Activated naive CD8-positive, alpha-beta T cell (primary cell): ENCODE results near the gene TPD52L1.

Source experiments
- H3K27ac Mint-ChIP-seq: one replicate; pipeline ENCODE4 v1.8.0; 2021; ENCODE audit warnings: mixed read lengths
- H3K27me3 Mint-ChIP-seq: one replicate; pipeline ENCODE4 v1.8.0; 2021; ENCODE audit warnings: mixed read lengths
- H3K36me3 Mint-ChIP-seq: one replicate; pipeline ENCODE4 v1.8.0; 2021; ENCODE audit warnings: mixed read lengths
- H3K4me1 Mint-ChIP-seq: one replicate; pipeline ENCODE4 v1.8.0; 2021; ENCODE audit warnings: low read depth, mixed read lengths
- H3K4me3 Mint-ChIP-seq: one replicate; pipeline ENCODE4 v1.8.0; 2021; ENCODE audit warnings: mild to moderate bottlenecking, mixed read lengths
- H3K9me3 Mint-ChIP-seq: one replicate; pipeline ENCODE4 v1.8.0; 2021; ENCODE audit warnings: low read depth, mixed read lengths

Gene TPD52L1

DNA sequence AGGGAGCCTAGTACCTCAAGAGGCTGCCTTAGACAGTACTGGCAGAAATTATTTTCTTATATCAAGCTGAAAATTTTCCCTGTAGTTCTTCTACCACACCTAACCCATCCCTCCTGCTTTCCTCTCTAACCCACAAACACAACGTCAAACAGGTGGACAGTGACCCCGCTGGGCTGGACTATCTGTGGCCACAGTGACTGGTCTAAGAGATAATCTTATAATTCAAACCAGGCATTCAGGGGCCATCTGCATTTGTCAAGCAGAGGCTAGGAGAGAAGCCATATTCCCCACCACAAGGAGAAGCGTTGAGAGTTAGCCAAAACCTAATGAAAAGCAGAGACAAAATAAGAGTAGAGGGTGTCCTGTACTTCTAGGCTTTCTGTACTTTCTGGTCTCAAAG is 140.0 kb downstream of the TPD52L1 start:
- Mint-ChIP-seq H3K4me3 (no peak overlapping the region), H3K36me3 (peaks cover 44% of the 10 kb centered on the region), H3K27ac (no peak overlapping the region), H3K4me1 (peaks cover 40% of the 10 kb centered on the region), H3K9me3 (no peaks in the 10 kb centered on the region), H3K27me3 (no peaks in the 10 kb centered on the region)

DNA sequence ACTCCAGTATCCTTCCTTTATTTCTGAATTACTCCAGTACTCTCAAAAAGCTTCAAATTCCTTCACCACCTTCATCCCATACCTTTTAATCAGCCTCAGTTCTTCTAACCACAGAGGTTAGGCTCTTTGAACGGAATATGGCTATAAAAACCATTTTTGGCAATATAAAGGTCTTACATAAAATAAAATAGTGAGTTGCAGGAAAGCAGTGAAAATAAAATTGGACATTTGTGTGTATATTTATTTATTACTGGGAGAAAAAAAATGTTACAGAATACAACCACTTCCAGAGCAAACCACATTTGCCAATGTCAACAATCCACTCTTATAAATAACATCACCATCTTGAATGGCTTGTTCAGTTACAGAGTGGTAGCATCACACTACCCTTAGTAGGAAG is 140.5 kb downstream of the TPD52L1 start:
- Mint-ChIP-seq H3K9me3 (no peaks in the 10 kb centered on the region), H3K27me3 (no peaks in the 10 kb centered on the region), H3K4me1 (peaks cover 43% of the 10 kb centered on the region), H3K36me3 (peaks cover 45% of the 10 kb centered on the region), H3K27ac (no peak overlapping the region), H3K4me3 (no peak overlapping the region)

DNA sequence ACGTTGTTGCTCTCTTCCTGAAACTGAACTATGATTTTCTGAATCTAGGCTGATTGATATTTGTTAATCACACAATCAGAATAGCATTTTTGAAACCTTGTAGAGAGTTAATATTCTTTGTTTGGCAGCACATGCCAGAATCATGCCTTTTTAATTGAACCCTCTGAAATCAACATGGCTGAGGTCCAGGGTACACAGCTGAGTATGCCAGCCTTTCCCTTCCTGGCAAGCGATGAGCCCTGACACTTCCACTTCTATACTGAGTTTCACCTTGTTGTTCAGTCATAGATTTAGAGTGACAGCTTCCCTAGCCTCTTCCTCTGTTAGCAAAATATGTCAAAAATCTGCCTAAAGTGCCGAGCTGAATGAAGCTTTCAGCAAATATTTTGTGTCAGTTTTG is 141.4 kb downstream of the TPD52L1 start:
- Mint-ChIP-seq H3K4me1 (peaks cover 51% of the 10 kb centered on the region), H3K9me3 (no peaks in the 10 kb centered on the region), H3K4me3 (no peak overlapping the region), H3K27ac (no peak overlapping the region), H3K36me3 (peaks cover 46% of the 10 kb centered on the region), H3K27me3 (no peaks in the 10 kb centered on the region)

DNA sequence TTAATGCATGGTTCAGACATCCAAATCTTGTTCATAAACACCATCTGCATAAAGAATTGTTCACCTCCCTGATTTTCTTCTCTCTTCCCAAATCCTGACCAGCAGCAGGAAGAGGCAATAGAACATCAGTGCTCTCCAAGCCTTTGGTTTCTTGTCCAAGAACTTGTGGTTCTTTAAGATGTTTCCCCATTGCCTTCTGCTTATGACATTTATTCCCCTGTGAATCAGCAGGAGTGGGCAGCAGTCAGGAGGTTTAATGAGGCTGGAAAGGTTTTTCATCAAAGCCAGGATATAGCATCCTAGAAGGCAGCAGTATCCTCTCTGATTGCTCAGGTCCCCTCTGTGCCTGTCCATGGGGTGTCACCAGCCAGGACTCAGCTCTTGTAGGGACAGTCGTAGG is 142.9 kb downstream of the TPD52L1 start:
- Mint-ChIP-seq H3K27me3 (no peaks in the 10 kb centered on the region), H3K36me3 (peaks cover 41% of the 10 kb centered on the region), H3K4me3 (no peak overlapping the region), H3K9me3 (no peaks in the 10 kb centered on the region), H3K27ac (peak overlapping the region; percentile 36), H3K4me1 (peaks cover 63% of the 10 kb centered on the region)

DNA sequence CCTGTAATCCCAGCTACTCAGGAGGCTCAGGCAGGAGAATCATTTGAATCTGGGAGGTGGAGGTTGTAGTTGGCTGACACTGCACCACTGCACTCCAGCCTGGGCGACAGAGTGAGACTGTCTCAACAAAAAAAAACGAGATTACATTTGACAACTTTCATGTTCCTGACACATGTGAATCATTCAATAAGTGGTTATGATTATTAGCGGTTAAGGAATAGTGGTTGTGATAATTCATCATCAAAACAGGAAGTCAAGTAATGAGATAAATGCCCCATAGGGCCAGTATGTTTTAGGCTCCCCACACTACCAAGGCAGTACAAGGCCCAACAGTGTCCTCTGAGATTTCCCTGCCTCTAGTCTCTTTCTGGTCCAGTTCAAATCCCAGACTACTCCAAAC is 145.7 kb downstream of the TPD52L1 start:
- Mint-ChIP-seq H3K4me1 (peaks cover 75% of the 10 kb centered on the region), H3K27me3 (no peaks in the 10 kb centered on the region), H3K27ac (peak overlapping the region; percentile 98), H3K4me3 (peak overlapping the region; percentile 98), H3K9me3 (no peaks in the 10 kb centered on the region), H3K36me3 (peaks cover 34% of the 10 kb centered on the region)

DNA sequence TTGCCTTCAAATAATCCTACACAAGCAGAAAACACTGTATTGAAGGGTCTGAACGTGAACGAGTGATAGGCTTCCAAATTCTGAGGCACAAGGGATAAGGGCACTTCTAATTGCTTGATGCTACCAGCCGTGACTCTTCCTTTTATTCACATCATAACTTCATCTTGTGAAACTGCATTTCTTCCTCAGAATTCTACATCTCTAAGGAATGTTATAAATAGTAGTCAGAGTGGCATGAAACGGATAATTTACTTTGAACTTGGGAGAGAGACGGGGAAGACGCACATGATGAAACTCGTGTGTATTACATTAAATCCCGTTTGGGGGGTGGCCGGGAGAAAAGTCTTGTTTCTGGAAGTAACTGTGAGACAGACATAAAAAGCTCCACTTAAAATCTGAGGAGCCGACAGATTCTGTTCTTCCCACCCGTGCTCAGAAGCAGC is 147.4 kb downstream of the TPD52L1 start:
- Mint-ChIP-seq H3K9me3 (no peaks in the 10 kb centered on the region), H3K36me3 (peaks cover 27% of the 10 kb centered on the region), H3K27ac (peak overlapping the region; percentile 98), H3K4me1 (peaks cover 61% of the 10 kb centered on the region), H3K27me3 (no peaks in the 10 kb centered on the region), H3K4me3 (peak overlapping the region; percentile 98)

DNA sequence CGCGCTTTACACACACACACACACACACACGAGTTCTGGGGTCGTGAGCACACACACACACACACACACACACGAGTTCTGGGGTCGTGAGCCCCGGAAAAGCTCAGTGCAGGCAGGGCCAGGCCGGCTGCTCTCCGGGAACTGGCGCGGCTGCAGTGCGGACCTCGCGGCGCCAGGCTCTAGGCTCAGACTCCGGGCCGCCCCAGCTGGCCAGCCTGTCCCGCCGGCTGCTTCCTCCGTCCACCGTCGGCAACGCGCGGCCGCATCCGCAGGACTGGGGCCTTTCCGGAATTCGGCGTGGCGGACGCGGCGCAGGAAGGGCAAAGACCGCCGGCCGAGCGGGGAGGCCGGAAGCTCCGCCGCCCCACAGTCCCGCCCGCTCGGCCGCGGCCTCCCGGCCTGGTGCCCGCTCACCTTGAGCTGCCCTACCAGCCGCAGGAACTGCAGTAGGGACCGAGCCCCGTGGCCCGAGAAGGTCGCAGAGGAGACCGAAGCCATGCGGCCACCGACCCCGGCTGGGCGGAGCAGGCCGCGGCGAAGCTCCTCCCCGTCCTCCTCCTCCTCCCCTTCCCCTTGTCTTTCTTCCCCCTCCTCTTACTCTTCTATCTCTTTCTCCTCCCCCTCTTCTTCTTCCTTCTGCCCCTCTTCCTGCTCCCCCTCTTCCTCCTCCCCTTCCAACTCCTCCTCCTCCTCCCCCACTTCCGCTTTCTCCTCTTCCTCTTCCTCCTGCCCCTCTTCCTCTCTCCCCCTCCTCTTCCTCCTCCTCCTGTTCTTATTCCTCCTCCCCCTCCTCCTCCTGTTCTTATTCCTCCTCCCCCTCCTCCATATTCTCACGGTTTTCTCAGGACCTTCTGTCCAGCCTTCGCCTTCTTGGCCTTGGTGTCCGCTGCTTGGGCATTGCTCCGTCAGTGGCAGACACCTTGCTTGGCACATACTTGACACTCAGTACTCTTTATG is 148.1 kb downstream of the TPD52L1 start, which contains the start of gene HDDC2:
Gene HDDC2, minus strand, starts transcription at position 533 of the 957 bp plus-strand sequence. Its CDS starts 35 bp downstream, at position 498.
- Mint-ChIP-seq H3K36me3 (peaks cover 27% of the 10 kb centered on the region), H3K4me3 (peak within 1 kb of the TSS; percentile 98), H3K4me1 (peaks cover 55% of the 10 kb centered on the region), H3K27me3 (no peaks in the 10 kb centered on the region), H3K27ac (peak within 1 kb of the TSS; percentile 98), H3K9me3 (no peaks in the 10 kb centered on the region)

DNA sequence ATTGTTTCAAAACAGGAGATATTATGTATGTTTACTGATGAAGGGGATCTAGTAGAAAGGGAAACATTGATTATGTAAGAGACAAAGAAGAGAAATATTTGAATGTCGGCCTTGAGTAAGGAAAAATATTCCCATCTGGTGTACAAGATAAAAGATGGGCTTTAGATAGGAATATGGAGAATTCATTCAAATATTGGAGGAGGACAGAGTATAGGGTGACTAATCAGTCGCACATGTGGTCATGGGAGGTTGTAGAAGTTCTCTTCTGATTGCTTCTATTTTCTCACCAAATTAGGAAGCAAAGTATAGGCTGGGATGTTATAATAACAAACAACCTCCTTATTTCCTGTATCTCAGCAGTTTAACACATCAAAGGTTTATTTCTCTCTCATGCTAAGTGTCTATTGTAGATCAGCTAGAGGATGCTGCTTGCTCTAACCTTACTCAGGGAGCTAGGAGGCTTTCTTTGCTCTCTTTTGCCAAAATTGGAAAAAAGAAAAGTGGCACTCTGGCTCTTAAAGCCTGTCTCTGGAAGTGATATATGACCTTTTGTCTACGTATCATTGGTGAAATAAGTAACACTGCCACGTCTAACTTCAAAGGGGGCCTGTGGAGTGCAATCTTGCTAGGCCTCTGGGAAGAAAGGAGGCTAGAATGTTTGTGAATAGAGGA is 149.4 kb downstream of the TPD52L1 start:
- H3K9me3 Mint-ChIP-seq: no peaks in the 10 kb centered on the region
- H3K4me1 Mint-ChIP-seq: peaks cover 46% of the 10 kb centered on the region
- H3K27ac Mint-ChIP-seq: peak overlapping the region; percentile 93
- H3K27me3 Mint-ChIP-seq: peaks cover under 1% of the 10 kb centered on the region
- H3K36me3 Mint-ChIP-seq: peaks cover 17% of the 10 kb centered on the region
- peak overlapping the region; percentile 98 for H3K4me3 Mint-ChIP-seq

DNA sequence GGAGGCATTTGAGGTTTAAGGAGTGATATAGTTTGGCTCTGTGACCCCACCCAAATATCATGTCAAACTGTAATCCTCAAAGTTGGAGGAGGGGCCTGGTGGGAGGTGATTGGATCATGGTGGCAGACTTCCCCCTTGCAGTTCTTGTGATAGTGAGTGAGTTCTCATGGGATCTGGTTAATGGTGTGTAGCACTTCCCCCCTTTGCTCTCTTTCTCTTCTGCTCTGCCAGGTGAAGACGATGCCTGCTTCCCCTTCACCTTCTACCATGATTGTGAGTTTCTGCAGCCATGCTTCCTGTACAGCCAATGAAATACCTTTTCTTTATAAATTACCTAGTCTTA is 149.9 kb downstream of the TPD52L1 start:
- Mint-ChIP-seq H3K27ac (peak overlapping the region; percentile 93), H3K27me3 (peaks cover 3% of the 10 kb centered on the region), H3K4me1 (peaks cover 44% of the 10 kb centered on the region), H3K9me3 (no peaks in the 10 kb centered on the region), H3K4me3 (peak overlapping the region; percentile 98), H3K36me3 (peaks cover 14% of the 10 kb centered on the region)

DNA sequence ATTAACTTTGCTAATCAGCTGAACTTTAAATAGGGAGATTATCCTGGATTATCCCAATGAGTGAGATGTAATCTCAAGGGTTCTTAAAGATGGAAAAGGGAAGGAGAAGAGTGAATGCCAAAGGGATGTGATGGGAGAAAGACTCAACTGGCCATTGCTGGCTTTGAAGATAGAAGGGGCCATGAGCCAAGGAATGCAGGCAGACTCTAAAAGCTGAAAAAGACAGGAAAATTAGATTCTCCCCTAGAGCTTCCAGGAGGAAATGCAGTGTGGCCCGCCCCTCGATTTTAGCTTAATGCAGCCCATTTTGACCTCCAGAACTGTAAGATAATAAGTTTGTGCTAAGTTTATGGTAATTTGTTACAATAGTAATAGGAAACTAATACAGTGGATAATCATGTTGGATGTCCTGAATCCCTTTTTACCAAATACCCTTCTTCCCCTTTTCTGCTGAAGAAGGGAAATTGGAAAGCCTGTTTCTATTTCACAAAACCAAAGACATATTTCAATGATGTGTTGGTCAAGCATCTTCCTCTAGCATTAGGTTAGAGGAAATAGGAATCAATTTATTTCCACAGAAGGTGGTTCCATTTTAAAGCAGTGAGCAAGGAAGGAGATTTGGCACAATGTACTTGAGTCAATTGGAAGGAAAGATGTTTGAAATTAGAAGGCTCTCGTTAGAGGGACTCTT is 151.5 kb downstream of the TPD52L1 start:
- Mint-ChIP-seq H3K27ac (no peak overlapping the region), H3K36me3 (peaks cover 5% of the 10 kb centered on the region), H3K4me1 (peaks cover 30% of the 10 kb centered on the region), H3K9me3 (no peaks in the 10 kb centered on the region), H3K27me3 (peaks cover 5% of the 10 kb centered on the region), H3K4me3 (no peak overlapping the region)

DNA sequence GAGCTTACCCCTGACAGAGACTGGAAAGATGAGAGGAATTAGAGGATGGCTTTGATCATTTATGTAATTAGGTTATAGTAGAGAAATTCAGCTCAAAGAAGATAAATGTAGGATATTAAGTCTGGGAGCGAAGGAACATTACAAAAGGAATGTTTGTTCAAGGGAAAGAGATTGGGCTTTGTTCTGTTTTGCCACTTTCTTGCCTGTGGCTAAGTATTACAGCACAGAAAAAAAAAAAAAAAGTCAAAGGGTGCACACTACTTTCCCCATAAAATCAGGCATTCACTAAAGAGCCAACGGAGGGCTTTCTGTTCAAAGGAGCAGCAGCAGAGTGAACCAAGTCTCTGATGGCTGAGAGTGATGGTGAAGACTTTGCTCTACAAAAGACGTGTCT is 153.2 kb downstream of the TPD52L1 start:
- Mint-ChIP-seq H3K9me3 (no peaks in the 10 kb centered on the region), H3K4me1 (peaks cover 20% of the 10 kb centered on the region), H3K4me3 (no peak overlapping the region), H3K27me3 (peaks cover 7% of the 10 kb centered on the region), H3K36me3 (no peaks in the 10 kb centered on the region), H3K27ac (no peak overlapping the region)

DNA sequence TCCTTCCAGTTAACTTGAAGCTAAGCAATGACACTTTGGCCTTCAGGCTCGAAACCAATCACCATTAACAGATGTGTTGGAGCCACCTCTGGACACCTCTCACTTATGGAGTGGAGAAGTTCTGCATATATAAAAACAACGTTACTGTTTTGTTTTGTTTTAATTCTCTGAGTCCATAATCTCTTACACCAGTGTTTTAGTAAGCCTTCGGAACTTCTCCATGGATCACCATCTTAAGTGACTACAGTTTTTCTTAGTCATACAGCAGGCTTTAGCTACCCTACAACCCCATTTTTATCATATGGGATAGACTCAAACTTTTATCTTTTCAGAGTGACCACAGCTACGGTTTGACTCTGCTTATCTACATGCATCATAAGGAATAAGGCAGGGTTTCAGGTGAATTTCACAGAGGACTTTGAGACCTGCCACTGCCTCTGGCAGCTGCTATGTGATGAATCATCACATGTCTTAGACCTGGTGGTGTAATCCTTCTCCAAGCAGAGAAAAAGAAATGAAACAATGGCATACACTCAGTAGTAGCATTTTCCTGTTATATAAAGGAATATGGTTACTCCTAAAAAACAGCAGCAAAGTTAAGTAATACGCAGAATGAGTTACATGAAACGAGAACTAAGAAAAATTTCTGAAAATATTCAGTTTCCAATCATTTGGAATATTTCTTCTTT is 153.7 kb downstream of the TPD52L1 start:
- Mint-ChIP-seq H3K4me1 (peaks cover 17% of the 10 kb centered on the region), H3K4me3 (no peak overlapping the region), H3K36me3 (no peaks in the 10 kb centered on the region), H3K9me3 (no peaks in the 10 kb centered on the region), H3K27ac (no peak overlapping the region), H3K27me3 (peaks cover 7% of the 10 kb centered on the region)

DNA sequence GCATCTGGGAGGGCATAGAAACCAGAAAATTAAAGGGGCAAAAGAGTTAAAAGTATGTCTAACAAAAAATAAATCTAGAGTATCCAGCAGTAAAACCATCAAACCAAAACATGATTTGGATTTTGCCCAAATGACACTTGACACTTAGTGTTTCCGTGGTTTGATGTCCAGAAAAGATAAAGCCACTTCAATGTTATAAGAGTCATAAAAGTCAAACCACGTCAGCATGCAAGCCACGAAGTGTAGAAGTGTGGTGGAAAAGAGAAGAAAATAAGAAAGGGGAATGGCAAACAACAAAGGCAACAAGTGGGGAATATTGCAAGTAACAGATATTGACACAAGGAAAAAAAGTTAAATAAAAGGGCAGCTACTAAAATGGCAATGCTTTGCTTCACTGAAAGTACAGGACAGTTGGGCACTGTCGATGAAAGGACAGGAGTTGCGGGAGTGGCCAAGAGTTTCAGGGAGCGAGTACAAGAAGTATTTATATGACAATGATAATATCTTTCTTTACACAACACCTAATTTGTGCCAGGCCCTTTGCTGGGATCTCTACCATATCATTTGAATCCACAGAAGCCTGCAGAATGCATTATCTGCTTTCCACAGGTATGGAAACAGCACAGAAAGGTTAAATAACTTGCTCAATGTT is 154.5 kb downstream of the TPD52L1 start:
- H3K36me3 Mint-ChIP-seq: no peaks in the 10 kb centered on the region
- H3K27ac Mint-ChIP-seq: no peak overlapping the region
- peaks cover 9% of the 10 kb centered on the region for H3K27me3 Mint-ChIP-seq
- H3K9me3 Mint-ChIP-seq: no peaks in the 10 kb centered on the region
- peaks cover 9% of the 10 kb centered on the region for H3K4me1 Mint-ChIP-seq
- H3K4me3 Mint-ChIP-seq: no peak overlapping the region

DNA sequence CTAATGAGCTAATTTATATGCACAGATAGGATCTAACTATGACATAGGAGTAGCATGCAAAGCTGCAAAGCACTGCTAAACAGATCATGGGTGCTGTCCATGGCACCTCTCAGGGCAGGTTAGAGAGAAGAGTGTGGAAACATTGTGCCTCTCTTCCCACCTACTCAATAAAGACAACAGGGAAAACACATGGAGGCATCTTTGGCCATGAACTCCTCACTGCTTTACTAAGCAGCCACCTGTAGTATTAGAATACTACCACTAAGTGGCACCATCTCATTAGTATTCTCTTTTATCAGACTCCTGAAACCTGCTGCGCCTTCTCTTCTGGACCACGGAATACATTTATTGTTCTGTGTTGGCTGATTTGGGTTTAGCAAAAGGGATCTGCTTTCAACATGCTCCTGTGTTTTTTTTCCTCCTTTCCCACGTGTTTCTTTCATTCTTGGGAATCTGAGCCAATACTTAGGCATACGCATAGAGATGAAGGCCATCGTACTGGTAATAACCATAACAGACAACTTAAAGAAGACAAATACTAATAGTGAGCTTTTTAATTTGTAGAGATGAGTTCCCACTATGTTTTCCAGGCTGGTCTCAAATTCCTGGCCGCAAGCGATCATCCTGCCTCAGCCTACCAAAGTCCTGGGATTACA is 157.5 kb downstream of the TPD52L1 start:
- Mint-ChIP-seq H3K9me3 (no peaks in the 10 kb centered on the region), H3K4me3 (no peak overlapping the region), H3K27ac (no peak overlapping the region), H3K27me3 (peaks cover 9% of the 10 kb centered on the region), H3K4me1 (peaks cover 3% of the 10 kb centered on the region), H3K36me3 (no peaks in the 10 kb centered on the region)
